Smooth muscle cell (in vitro differentiated cells): ENCODE measurements around the gene NKD1. TPM values are rescaled to one million over a fixed set of nuclear protein-coding genes. Genes with fewer than 3 reads are reported as not detected.
A peak's percentile ranks its signal among the peaks of the same experiment; 100 is the strongest.

Experiments
- DNase-seq: peaks from one replicate; lab custom pipeline; 2025; ENCODE audit not compliant: unreplicated experiment; lab: John Stamatoyannopoulos, UW
- H2AFZ ChIP-seq: fragments of 200-600 bp; sonication (generic); 2 replicates; pipeline ENCODE4 v1.6.0; 2016; ENCODE audit warnings: antibody characterized with exemption, low read depth, mild to moderate bottlenecking
- H3F3A ChIP-seq: fragments of 200-600 bp; sonication (generic); 2 replicates; pipeline ENCODE4 v1.6.0; 2017; ENCODE audit warnings: antibody characterized with exemption, low read depth
- H3K27ac ChIP-seq: fragments of 200-600 bp; sonication (generic); 2 replicates; pipeline ENCODE4 v1.5.1; 2016; ENCODE audit warnings: low read depth, mild to moderate bottlenecking
- H3K27me3 ChIP-seq: fragments of 200-600 bp; sonication (generic); 2 replicates; pipeline ENCODE4 v1.6.1; 2016; ENCODE audit warnings: low read depth, mild to moderate bottlenecking
- H3K36me3 ChIP-seq: fragments of 200-600 bp; sonication (generic); 2 replicates; pipeline ENCODE4 v1.5.1; 2016; ENCODE audit warnings: low read depth
- H3K4me1 ChIP-seq: fragments of 200-600 bp; sonication (generic); 2 replicates; pipeline ENCODE4 v1.5.1; 2016; ENCODE audit warnings: low read depth
- H3K4me2 ChIP-seq: fragments of 200-600 bp; sonication (generic); 2 replicates; pipeline ENCODE4 v1.6.0; 2016; ENCODE audit warnings: mild to moderate bottlenecking
- H3K4me3 ChIP-seq: fragments of 200-600 bp; sonication (generic); 2 replicates; pipeline ENCODE4 v1.5.1; 2016; ENCODE audit warnings: mild to moderate bottlenecking
- H3K79me2 ChIP-seq: fragments of 200-600 bp; sonication (generic); 2 replicates; pipeline ENCODE4 v1.6.0; 2016; ENCODE audit warnings: low read depth, mild to moderate bottlenecking
- H3K9ac ChIP-seq: fragments of 200-600 bp; sonication (generic); 2 replicates; pipeline ENCODE4 v1.6.0; 2016; ENCODE audit warnings: low read depth
- H3K9me3 ChIP-seq: fragments of 200-600 bp; sonication (generic); replicated peaks from 2 replicates; pipeline ENCODE4 v1.5.1; 2016; ENCODE audit warnings: low read depth
- H4K20me1 ChIP-seq: fragments of 200-600 bp; sonication (generic); 2 replicates; pipeline ENCODE4 v1.6.0; 2016; ENCODE audit warnings: low read depth
- WGBS: methylation state at CpG from one replicate; pipeline ENCODE4 v1.1.7; 2016; ENCODE audit warnings: low lambda C conversion rate; 5-methylcytosine and 5-hydroxymethylcytosine counted together
- polyA plus RNA-seq: library from polyadenylated mRNA; unstranded; fragments of >200 nt; fragmentation: Nextera tagmentation; extraction: Ambion mirVana; gene quantifications from 2 replicates; pipeline ENCODE4 v1.2.1, GENCODE V29; 2016
- total RNA-seq: library from RNA; depleted of rRNA; stranded (reverse); fragments of >200 nt; gene quantifications from 2 replicates; pipeline ENCODE4 v1.2.3, GENCODE V29; 2014
- TF ChIP-seq, protein P1 (sequence below): fragments of 200-600 bp; sonication (generic); IDR thresholded peaks from 2 replicates; pipeline ENCODE4 v1.5.1; 2017; ENCODE audit warnings: borderline replicate concordance, mild to moderate bottlenecking, antibody characterized with exemption; ENCODE audit not compliant: insufficient read depth, poor library complexity, severe bottlenecking

Gene NKD1, protein sequence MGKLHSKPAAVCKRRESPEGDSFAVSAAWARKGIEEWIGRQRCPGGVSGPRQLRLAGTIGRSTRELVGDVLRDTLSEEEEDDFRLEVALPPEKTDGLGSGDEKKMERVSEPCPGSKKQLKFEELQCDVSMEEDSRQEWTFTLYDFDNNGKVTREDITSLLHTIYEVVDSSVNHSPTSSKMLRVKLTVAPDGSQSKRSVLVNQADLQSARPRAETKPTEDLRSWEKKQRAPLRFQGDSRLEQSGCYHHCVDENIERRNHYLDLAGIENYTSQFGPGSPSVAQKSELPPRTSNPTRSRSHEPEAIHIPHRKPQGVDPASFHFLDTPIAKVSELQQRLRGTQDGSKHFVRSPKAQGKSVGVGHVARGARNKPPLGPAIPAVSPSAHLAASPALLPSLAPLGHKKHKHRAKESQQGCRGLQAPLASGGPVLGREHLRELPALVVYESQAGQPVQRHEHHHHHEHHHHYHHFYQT
- total RNA-seq, result 4.5 and 5.6 TPM in 2 replicates
- 8.8 and 18.8 TPM in 2 replicates for polyA plus RNA-seq

DNA sequence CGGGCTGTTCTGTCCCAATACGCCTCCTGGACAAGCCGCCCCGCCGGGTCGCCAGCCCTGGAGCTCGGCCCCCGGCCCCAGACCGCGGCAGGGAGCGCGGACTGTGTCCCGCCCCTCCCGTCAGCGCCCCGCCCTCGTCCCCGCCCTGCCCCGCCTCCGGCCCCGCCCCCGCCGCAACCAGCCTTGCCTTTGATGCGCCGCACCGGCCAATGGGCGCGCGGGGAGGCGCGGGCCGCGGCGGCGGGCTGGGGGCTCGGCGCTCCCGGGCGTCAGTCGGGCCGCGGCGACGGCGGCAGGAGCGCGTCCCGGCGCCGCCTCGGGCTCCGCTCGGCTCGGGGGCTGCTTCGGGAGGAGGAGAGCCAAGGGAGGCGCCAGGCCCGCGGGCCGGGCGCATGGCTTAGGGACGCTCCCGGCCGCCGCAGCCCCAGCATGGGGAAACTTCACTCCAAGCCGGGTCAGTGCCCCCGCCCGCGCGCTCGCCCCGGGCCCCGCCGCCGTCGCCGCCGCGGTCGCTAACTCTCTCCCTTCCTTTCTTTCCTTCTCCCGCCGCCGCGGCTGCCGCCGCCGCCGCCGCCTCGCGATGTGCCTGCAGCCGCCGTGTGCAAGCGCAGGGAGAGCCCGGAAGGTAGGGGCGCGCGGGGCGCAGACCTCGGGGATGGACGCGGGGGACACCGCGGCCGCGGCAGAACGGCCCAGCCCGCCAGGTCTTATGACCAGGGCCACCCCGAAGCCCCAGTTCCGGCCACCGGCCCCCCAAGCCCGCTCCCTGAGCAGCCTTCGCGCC is at the start of gene NKD1:
Gene NKD1 (plus strand): TSS at position 272 of the 784 bp plus-strand sequence. CDS start 158 bp downstream, at position 430.
- TF ChIP-seq, protein P1, sequence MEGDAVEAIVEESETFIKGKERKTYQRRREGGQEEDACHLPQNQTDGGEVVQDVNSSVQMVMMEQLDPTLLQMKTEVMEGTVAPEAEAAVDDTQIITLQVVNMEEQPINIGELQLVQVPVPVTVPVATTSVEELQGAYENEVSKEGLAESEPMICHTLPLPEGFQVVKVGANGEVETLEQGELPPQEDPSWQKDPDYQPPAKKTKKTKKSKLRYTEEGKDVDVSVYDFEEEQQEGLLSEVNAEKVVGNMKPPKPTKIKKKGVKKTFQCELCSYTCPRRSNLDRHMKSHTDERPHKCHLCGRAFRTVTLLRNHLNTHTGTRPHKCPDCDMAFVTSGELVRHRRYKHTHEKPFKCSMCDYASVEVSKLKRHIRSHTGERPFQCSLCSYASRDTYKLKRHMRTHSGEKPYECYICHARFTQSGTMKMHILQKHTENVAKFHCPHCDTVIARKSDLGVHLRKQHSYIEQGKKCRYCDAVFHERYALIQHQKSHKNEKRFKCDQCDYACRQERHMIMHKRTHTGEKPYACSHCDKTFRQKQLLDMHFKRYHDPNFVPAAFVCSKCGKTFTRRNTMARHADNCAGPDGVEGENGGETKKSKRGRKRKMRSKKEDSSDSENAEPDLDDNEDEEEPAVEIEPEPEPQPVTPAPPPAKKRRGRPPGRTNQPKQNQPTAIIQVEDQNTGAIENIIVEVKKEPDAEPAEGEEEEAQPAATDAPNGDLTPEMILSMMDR, result no peak
- peaks cover 16% of the 10 kb centered on the region for H3K4me1 ChIP-seq
- DNase-seq, result peak; percentile 41
- H3K9me3 ChIP-seq, result no peaks in the 10 kb centered on the region
- no peaks in the 10 kb centered on the region for H3F3A ChIP-seq
- H4K20me1 ChIP-seq, result peaks cover 23% of the 10 kb centered on the region
- H2AFZ ChIP-seq, result peak within 1 kb of the TSS; percentile 94
- no peak within 1 kb of the TSS for H3K27ac ChIP-seq
- H3K79me2 ChIP-seq, result peaks cover 5% of the 10 kb centered on the region
- no peak within 1 kb of the TSS for H3K9ac ChIP-seq
- peak within 1 kb of the TSS; percentile 93 for H3K4me3 ChIP-seq
- H3K27me3 ChIP-seq, result no peaks in the 10 kb centered on the region
- 2% methylated on average over 24 of the region's 113 CpGs for WGBS
- H3K36me3 ChIP-seq, result no peaks in the 10 kb centered on the region
- H3K4me2 ChIP-seq, result peak within 1 kb of the TSS; percentile 94

DNA sequence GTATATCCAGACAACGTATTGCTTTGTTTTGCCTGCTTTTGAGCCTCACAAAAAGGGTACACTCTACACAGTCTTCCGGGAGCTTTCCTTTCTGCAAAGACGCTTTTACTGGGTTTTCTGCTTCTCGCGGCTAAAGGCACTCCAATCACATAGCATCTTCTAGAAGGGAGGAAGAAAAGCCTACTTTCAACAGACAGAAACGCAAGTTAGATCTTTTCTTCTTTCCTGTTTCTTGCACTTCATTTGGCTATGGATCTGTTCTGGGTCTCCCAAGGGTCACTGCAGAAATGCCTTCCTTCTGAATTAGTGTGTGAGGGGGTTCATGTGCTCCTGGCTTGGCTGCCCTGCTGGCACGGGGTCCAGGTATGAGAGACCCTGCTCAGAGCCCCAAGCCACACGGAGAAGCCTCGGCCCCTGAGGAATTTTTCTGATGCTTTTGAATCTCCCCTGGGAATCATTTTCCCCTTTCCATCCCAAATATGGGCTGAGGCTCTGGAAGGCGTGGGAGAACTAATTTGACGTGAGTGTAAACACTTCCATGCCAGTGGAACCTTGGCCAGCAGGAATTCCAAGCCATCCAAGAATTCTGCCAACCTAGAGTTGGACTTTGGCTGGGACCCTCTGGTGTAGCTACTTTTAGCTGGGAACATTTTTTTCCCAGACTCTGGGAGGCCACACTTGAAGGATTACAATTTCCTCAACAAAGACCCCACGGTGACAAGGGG is 49.6 kb upstream of the NKD1 start:
- no peaks in the 10 kb centered on the region for H3K4me1 ChIP-seq
- no peak overlapping the region for H3K4me3 ChIP-seq
- H3K9me3 ChIP-seq, result no peaks in the 10 kb centered on the region
- no peak overlapping the region for H3K27ac ChIP-seq
- TF ChIP-seq, protein P1, result no peak
- no peaks in the 10 kb centered on the region for H3K36me3 ChIP-seq
- no peaks in the 10 kb centered on the region for H4K20me1 ChIP-seq
- H2AFZ ChIP-seq, result no peak overlapping the region
- no peaks in the 10 kb centered on the region for H3K27me3 ChIP-seq
- no peak overlapping the region for H3K9ac ChIP-seq
- no peak for DNase-seq
- WGBS, result 68% methylated on average over 12 of the region's 12 CpGs
- no peaks in the 10 kb centered on the region for H3F3A ChIP-seq
- H3K79me2 ChIP-seq, result no peaks in the 10 kb centered on the region
- H3K4me2 ChIP-seq, result no peak overlapping the region

DNA sequence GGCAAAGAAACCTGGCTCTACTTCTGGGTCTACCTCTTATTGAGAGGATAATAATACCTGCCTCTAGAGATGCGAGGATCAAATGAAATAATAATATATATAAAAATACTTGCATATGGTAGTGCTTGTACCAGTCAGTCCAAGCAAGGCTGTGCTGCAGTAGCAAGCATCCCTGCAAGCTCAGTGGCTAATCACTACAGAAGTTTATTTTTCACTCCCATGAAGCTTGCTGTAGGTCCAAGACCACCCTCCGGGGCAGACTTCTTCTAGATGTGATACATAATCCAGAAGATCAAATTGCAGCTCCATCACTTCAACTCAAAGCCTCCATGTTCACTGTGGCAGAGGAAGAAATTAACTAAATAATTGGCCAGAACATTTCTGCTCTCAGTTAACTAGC is 48.9 kb upstream of the NKD1 start:
- WGBS, result 95% methylated on average over 2 of the region's 2 CpGs

More for the DNA sequence above, 48.9 kb upstream of the NKD1 start:
- no peaks in the 10 kb centered on the region for H3K79me2 ChIP-seq
- no peak overlapping the region for H2AFZ ChIP-seq
- H3K9me3 ChIP-seq, result no peaks in the 10 kb centered on the region
- no peak overlapping the region for H3K4me3 ChIP-seq
- H3K4me1 ChIP-seq, result no peaks in the 10 kb centered on the region
- TF ChIP-seq, protein P1, result no peak
- H3K4me2 ChIP-seq, result no peak overlapping the region
- H3K27me3 ChIP-seq, result no peaks in the 10 kb centered on the region
- H3F3A ChIP-seq, result no peaks in the 10 kb centered on the region
- no peak overlapping the region for H3K27ac ChIP-seq
- H3K36me3 ChIP-seq, result no peaks in the 10 kb centered on the region
- DNase-seq, result no peak
- no peaks in the 10 kb centered on the region for H4K20me1 ChIP-seq
- H3K9ac ChIP-seq, result no peak overlapping the region
